Smooth muscle cell (in vitro differentiated cells): ENCODE data around the gene GIMAP2. TPM values are rescaled to one million over a fixed set of nuclear protein-coding genes. Genes with fewer than 3 reads are reported as not detected.

Experiments used
- DNase-seq: peaks from one replicate; lab custom pipeline; 2025; ENCODE audit not compliant: unreplicated experiment; lab: John Stamatoyannopoulos, UW
- H2AFZ ChIP-seq: fragments of 200-600 bp; sonication (generic); 2 replicates; pipeline ENCODE4 v1.6.0; 2016; ENCODE audit warnings: antibody characterized with exemption, low read depth, mild to moderate bottlenecking
- H3F3A ChIP-seq: fragments of 200-600 bp; sonication (generic); 2 replicates; pipeline ENCODE4 v1.6.0; 2017; ENCODE audit warnings: antibody characterized with exemption, low read depth
- H3K27ac ChIP-seq: fragments of 200-600 bp; sonication (generic); 2 replicates; pipeline ENCODE4 v1.5.1; 2016; ENCODE audit warnings: low read depth, mild to moderate bottlenecking
- H3K27me3 ChIP-seq: fragments of 200-600 bp; sonication (generic); 2 replicates; pipeline ENCODE4 v1.6.1; 2016; ENCODE audit warnings: low read depth, mild to moderate bottlenecking
- H3K36me3 ChIP-seq: fragments of 200-600 bp; sonication (generic); 2 replicates; pipeline ENCODE4 v1.5.1; 2016; ENCODE audit warnings: low read depth
- H3K4me1 ChIP-seq: fragments of 200-600 bp; sonication (generic); 2 replicates; pipeline ENCODE4 v1.5.1; 2016; ENCODE audit warnings: low read depth
- H3K4me2 ChIP-seq: fragments of 200-600 bp; sonication (generic); 2 replicates; pipeline ENCODE4 v1.6.0; 2016; ENCODE audit warnings: mild to moderate bottlenecking
- H3K4me3 ChIP-seq: fragments of 200-600 bp; sonication (generic); 2 replicates; pipeline ENCODE4 v1.5.1; 2016; ENCODE audit warnings: mild to moderate bottlenecking
- H3K79me2 ChIP-seq: fragments of 200-600 bp; sonication (generic); 2 replicates; pipeline ENCODE4 v1.6.0; 2016; ENCODE audit warnings: low read depth, mild to moderate bottlenecking
- H3K9ac ChIP-seq: fragments of 200-600 bp; sonication (generic); 2 replicates; pipeline ENCODE4 v1.6.0; 2016; ENCODE audit warnings: low read depth
- H3K9me3 ChIP-seq: fragments of 200-600 bp; sonication (generic); replicated peaks from 2 replicates; pipeline ENCODE4 v1.5.1; 2016; ENCODE audit warnings: low read depth
- H4K20me1 ChIP-seq: fragments of 200-600 bp; sonication (generic); 2 replicates; pipeline ENCODE4 v1.6.0; 2016; ENCODE audit warnings: low read depth
- CTCF ChIP-seq: fragments of 200-600 bp; sonication (generic); IDR thresholded peaks from 2 replicates; pipeline ENCODE4 v1.5.1; 2017; ENCODE audit warnings: borderline replicate concordance, mild to moderate bottlenecking, antibody characterized with exemption; ENCODE audit not compliant: insufficient read depth, poor library complexity, severe bottlenecking
- WGBS: methylation state at CpG from one replicate; pipeline ENCODE4 v1.1.7; 2016; ENCODE audit warnings: low lambda C conversion rate; 5-methylcytosine and 5-hydroxymethylcytosine counted together
- polyA plus RNA-seq: library from polyadenylated mRNA; unstranded; fragments of >200 nt; fragmentation: Nextera tagmentation; extraction: Ambion mirVana; gene quantifications from 2 replicates; pipeline ENCODE4 v1.2.1, GENCODE V29; 2016
- total RNA-seq: library from RNA; depleted of rRNA; stranded (reverse); fragments of >200 nt; gene quantifications from 2 replicates; pipeline ENCODE4 v1.2.3, GENCODE V29; 2014

GIMAP2 gene
- total and polyA plus RNA-seq, 2 experiments from 2014 or later = 0.14 TPM; not detected in 1

GRCh38 chr7:150727381-150727780 lies 41.9 kb downstream of the GIMAP2 start:
- Histone ChIP-seq H3K9me3 (no peaks in the 10 kb centered on the region), H3K4me1 (no peaks in the 10 kb centered on the region), H3K27me3 (peaks cover 7% of the 10 kb centered on the region), H3K36me3 (no peaks in the 10 kb centered on the region), H3K9ac (no peak overlapping the region), H3F3A (no peaks in the 10 kb centered on the region), H3K79me2 (no peaks in the 10 kb centered on the region), H2AFZ (no peak overlapping the region), H3K4me3 (no peak overlapping the region), H4K20me1 (no peaks in the 10 kb centered on the region), H3K4me2 (no peak overlapping the region), H3K27ac (no peak overlapping the region)
- no peak for TF ChIP-seq CTCF
- no peak for DNase-seq
- WGBS = 65% methylated on average over 3 of the region's 3 CpGs

- no peaks in the 10 kb centered on the region for H3F3A ChIP-seq
- H3K4me2 ChIP-seq = no peak overlapping the region
- no peaks in the 10 kb centered on the region for H3K4me1 ChIP-seq
- no peak overlapping the region for H3K27ac ChIP-seq
- H2AFZ ChIP-seq = no peak overlapping the region
- H3K36me3 ChIP-seq = no peaks in the 10 kb centered on the region
- no peak for TF ChIP-seq CTCF
- H3K79me2 ChIP-seq = no peaks in the 10 kb centered on the region
- H3K27me3 ChIP-seq = peaks cover 7% of the 10 kb centered on the region
- H3K4me3 ChIP-seq = no peak overlapping the region
- no peaks in the 10 kb centered on the region for H4K20me1 ChIP-seq
- no peaks in the 10 kb centered on the region for H3K9me3 ChIP-seq
- no peak for DNase-seq
- H3K9ac ChIP-seq = no peak overlapping the region
Measured at GRCh38 chr7:150728011-150728410, 42.5 kb downstream of the GIMAP2 start.

GRCh38 chr7:150728609-150729008 lies 43.1 kb downstream of the GIMAP2 start:
- Histone ChIP-seq H3K79me2 (no peaks in the 10 kb centered on the region), H3K27ac (no peak overlapping the region), H2AFZ (no peak overlapping the region), H4K20me1 (no peaks in the 10 kb centered on the region), H3K36me3 (no peaks in the 10 kb centered on the region), H3F3A (no peaks in the 10 kb centered on the region), H3K4me3 (no peak overlapping the region), H3K27me3 (peaks cover 7% of the 10 kb centered on the region), H3K9me3 (no peaks in the 10 kb centered on the region), H3K4me1 (no peaks in the 10 kb centered on the region), H3K9ac (no peak overlapping the region), H3K4me2 (no peak overlapping the region)
- DNase-seq = no peak
- no peak for TF ChIP-seq CTCF

GRCh38 chr7:150731916-150732315 lies 46.4 kb downstream of the GIMAP2 start:
- Histone ChIP-seq H3K27ac (no peak overlapping the region), H3K4me1 (no peaks in the 10 kb centered on the region), H2AFZ (no peak overlapping the region), H3K36me3 (no peaks in the 10 kb centered on the region), H4K20me1 (no peaks in the 10 kb centered on the region), H3K9me3 (no peaks in the 10 kb centered on the region), H3K9ac (no peak overlapping the region), H3K79me2 (no peaks in the 10 kb centered on the region), H3K4me3 (no peak overlapping the region), H3K27me3 (peaks cover 25% of the 10 kb centered on the region), H3K4me2 (no peak overlapping the region), H3F3A (no peaks in the 10 kb centered on the region)
- no peak for TF ChIP-seq CTCF
- WGBS = 20% methylated on average over 1 of the region's 1 CpG
- no peak for DNase-seq
